HG03066 (cell line): ENCODE data around the gene HYDIN.
"Not testable (repeated sequence)": the region's sequence is repeated elsewhere in the genome, so short reads cannot be mapped to it uniquely, and the experiment has no call there.

Experiments
- ATAC-seq: cut with Tn5 transposase; IDR thresholded peaks from one replicate; pipeline ENCODE4 v1.9.1; 2021; ENCODE audit warnings: low read depth; ENCODE audit not compliant: unreplicated experiment

Gene HYDIN

DNA sequence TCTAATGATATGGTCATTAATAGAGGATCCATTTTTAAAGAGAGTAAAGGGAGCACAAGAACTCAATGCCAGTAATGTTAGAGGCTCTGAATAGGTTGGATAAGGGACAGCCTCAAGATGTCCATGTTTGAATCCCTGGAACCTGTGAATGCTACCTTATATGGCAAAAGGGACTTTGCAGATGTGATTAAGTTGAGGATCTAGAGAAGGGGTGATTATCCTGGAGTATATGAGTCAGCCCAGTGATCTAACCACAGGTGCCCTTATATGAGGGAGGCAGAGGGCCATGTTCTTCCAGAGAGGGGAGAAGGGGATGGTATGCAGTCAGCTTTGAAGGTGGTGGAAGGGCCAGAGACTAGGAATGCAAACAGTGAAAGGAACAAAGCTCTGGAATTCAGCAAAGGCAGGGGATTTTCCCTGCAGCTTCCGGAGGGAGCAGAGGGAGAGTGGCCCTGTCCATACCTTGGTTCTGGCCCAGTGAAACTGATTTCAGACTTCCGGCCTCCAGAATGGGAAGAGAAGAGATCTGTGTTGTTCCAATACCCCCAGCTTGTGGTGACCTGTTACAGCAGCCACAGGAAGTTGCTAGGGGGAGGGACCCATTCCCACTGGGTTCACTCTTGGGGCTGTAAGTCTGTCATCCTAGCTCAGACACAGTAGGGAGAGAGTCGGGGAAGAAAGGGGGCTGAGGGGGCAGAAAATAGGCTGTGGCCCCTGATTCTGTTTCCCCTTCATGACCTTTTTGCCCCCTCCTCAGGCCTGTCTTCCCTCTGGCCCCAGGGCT is 220.9 kb downstream of the HYDIN start:
- not testable (repeated sequence) for ATAC-seq

- ATAC-seq, result not testable (repeated sequence)
These were observed 224.0 kb downstream of the HYDIN start for GRCh38 chr16:71006516-71006915.

GRCh38 chr16:70999735-71000134 is 230.8 kb downstream of the HYDIN start:
- ATAC-seq, result not testable (repeated sequence)

- ATAC-seq, result not testable (repeated sequence)
These were observed 234.7 kb downstream of the HYDIN start for GRCh38 chr16:70995799-70996198.

DNA sequence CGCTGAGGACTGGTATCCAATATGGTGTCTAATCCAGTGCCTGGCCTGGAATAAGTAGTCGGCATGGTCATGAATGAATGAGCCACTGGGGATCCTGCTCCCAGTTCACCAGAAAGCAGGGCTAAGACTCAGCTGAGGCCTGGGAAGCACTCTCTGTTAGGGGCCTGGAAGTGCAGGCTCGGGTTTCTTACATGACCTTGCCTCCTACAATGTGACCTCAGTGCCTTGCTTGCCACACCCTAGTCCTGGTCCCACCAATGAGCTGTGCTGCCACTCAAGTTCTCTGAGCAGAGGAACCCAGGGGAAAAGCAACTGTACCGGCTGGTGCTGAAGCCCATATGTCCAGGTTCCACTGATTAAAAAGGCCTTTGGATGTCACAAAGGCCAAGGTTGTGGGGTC is 238.0 kb downstream of the HYDIN start:
- not testable (repeated sequence) for ATAC-seq

DNA sequence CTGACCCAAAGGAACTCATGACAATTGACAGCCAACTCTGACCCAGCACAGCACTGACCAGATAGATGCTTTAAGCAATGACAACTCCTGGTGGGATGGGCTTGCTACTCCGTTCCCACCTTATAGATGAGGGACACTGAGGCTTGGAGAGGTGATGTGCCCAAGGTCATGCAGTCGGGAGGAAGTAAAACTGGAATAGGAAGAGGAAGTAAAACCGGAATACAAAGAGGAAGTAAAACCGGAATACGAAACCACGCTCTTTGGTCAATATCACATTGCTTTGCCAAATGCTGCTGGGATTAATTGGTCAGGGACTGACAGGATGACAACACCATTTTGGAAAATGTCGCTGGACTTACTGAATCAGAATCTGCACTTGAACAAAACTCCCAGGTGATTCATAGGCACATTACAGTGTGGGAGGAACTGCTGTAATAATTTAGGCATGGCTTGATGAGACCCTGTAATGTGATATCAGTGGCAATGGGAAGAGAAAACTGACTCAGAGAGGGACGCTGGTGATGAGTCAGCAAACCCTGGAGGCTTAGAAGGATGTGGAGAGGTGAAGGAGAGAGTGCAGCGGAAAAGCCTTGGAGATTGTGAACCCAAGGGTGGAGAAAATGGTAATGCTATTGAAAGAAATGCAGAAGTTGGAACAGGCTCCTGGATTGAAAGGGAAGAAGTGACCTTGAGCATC is 243.4 kb downstream of the HYDIN start:
- not testable (repeated sequence) for ATAC-seq

GRCh38 chr16:70984675-70985074 is 245.8 kb downstream of the HYDIN start:
- ATAC-seq, result not testable (repeated sequence)

- not testable (repeated sequence) for ATAC-seq
These were observed 262.2 kb downstream of the HYDIN start for GRCh38 chr16:70968332-70968731.

DNA sequence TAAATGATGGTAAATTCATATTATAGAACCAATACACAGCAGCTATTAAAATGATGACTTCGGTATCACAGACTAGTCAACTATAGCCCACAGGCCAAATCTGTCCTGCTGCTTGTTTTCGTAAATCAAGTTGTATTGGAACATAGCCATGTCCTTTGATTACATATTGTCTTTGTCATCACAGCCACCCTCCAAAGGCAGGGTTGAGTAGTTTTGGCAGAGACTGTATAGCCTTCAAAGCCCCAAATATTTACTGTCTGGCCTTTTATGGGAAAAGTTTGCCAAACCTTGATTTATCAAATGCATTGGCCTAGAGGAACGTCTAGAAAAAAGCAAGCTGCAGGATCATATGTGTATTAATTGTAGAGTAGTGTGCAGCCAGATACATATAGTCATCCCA is 270.4 kb downstream of the HYDIN start:
- ATAC-seq, result not testable (repeated sequence)

DNA sequence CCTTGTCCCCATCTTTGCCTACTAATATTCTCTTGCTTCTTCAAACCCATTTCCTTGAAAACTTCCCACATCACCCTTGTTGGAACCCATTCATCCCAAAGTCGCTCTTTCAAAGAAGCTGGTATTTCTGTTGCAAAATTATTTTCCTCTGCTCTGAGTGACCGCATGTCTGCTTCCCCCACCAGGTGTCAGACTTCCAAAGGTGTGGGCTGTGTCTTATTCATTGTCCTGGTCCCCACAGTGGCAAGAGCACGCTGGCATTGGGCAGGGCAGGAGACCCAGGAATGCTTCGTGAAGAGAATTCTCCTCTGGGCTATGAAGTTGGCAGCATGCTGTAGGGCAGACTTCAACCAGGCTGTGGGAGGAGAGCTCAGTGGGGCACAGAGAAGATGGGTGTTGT is 275.6 kb downstream of the HYDIN start:
- not testable (repeated sequence) for ATAC-seq

GRCh38 chr16:70953824-70954223 is 276.7 kb downstream of the HYDIN start:
- ATAC-seq, result not testable (repeated sequence)

DNA sequence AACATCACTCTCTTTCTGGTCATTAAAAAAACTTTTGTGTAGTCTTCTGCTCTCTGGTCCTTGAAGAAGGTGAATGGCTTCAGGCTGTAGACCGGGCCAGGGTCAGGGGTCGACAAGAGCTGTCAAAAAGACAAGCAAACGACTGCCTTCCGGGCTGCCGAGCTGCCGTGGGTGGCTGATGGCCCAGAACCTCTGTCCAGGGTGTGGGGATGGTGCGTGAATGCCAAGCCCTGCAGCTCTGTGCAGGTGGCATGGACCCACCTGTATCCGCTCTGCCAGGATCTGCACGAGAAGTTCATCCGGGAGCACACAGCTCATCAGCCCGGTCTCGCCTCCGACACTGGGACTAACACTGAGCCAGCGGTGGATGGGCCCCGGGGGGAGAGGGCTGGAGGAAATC is 287.0 kb downstream of the HYDIN start:
- ATAC-seq, result not testable (repeated sequence)

GRCh38 chr16:70939690-70940359 is 290.7 kb downstream of the HYDIN start:
- not testable (repeated sequence) for ATAC-seq

DNA sequence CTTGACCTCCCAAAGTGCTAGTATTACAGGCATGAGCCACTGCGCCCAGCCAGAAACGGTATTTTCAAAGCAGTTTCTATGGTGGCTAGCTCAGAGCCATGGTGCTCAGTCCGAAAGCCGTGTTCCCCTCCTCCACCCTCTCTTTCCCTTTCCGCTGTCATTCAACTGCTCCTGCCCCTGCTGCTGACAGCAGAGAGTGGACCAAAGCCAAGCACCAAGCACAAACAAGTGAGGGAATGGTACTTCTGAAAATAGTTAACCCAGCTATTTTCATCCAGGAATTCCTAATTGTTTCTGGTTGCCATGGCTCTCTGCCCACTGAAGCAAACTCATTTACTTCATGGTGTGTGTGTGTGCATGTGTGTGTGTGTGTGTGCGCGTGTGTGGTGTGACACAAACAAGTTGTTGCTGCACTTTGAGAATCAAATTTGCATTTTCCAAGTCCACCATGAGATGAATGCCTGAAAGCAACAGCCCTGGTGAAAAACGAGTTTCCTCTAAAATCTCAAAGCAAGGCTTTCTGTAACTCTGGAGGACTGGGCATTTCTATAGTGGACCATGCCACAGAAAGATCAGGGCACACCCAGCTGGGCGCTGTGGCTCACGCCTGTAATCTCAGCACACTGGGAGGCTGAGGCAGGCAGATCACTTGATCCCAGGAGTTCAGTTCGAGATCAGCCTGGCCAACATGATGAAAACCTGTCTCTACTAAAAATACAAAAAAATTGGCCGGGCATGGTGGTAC is 293.6 kb downstream of the HYDIN start:
- ATAC-seq, result not testable (repeated sequence)

DNA sequence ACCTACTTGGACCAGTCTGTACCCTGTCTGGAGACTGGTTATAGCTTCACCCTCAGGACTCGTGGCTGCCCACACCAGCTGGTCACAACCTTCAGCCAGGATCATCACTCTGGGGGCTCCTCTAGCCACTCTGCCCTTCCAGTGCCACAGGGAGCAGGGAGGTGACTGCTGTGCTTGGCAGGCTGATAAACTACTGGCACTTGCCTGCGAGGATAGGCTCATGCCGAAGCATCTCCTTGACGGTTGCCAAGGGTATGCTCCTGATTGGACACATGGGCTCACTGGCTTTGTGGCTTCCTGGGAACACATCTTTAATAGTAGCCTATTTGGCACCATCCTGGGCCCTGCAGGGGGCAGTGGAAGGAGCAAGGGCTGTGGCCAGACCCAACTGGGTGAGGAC is 295.2 kb downstream of the HYDIN start:
- ATAC-seq, result not testable (repeated sequence)

DNA sequence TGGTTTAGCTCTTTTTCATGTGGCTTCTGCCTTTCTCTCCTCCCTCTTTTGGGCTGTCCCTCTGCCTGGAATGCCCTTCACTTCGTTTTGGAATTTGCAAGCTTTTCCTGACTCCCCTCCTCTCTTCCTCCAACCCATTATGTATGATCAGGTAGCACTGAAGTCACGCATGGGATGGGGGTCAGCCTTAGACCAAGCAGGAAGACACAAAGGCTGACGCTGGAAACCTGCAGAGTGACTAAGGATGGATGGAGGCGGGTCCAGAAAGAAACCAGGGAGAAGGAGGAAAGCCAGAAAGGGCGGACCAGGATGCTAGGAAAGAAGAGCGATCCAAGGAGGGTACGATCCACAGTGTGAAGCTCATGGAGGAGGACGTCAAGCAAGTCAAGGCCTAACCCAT is 296.8 kb downstream of the HYDIN start:
- ATAC-seq, result not testable (repeated sequence)

- ATAC-seq, result not testable (repeated sequence)
These were observed 299.8 kb downstream of the HYDIN start for GRCh38 chr16:70930757-70931156.

DNA sequence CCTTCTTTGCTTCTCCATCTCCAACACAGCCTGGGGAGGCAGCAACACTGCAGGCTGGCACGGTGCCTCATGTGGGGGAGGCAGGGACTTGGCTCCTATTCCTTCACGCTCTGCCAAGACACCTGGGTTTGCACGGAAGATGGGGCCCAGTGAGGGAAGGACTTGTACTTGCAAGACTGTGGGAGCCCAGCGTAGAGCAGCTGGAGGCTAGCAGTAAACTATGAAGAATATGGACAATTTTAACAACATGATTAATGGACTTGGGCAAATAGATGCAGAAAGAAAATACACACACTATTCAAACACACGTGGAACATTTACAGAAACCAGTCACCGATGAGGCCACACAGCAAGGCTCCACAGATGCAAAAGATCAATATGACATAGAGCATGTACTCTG is 308.4 kb downstream of the HYDIN start:
- ATAC-seq, result not testable (repeated sequence)

GRCh38 chr16:70920661-70921060 is 309.9 kb downstream of the HYDIN start:
- not testable (repeated sequence) for ATAC-seq

DNA sequence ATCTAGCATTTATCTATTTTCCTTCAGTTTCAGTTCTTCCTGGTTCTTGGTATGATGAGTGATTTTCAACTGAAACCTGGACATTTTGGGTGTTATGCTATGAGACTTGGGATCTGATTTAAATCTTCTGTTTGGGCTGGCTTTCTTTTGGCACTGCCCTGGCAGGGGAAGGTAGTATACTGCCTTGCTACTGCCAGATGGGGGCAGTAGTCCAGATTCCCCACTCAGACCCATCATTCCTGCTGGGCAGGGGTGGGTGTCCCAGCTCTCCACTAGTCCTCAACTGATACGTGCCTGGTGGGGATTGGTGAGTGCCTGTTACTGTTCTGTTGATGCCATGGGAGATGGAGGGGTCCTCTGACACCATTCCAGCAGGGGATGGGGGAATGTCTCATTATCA is 342.3 kb downstream of the HYDIN start:
- not testable (repeated sequence) for ATAC-seq
